Adrenal gland (tissue), 12 donors: ENCODE results near the gene MYH13. TPM values are rescaled to one million over a fixed set of nuclear protein-coding genes. Genes with fewer than 3 reads are reported as not detected.

Source experiments
- DNase-seq, 7 donors: peaks; one replicate each; pipeline ENCODE4 v3.0.0-alpha.2; 2019 to 2020
- H3K27ac ChIP-seq, 5 donors: fragments of 200-600 bp; sonication (generic) in 4 of 5; 1 replicate in 3 of 5; 2 replicates in 2 of 5; pipeline versions ENCODE4 v1.5.1 to v1.8.0; 2016 to 2020; ENCODE audit warnings: mild to moderate bottlenecking in 1 of 5
- H3K27me3 ChIP-seq: fragments of 200-600 bp; 2 replicates; pipeline ENCODE4 v1.8.0; 2021
- H3K36me3 ChIP-seq, 2 donors: fragments of 200-600 bp; replicated peaks in 1 of 2; 1 replicate in 1 of 2; 2 replicates in 1 of 2; pipeline versions ENCODE4 v1.5.1 to v1.8.0; 2018 to 2022
- H3K4me1 ChIP-seq, 2 donors: fragments of 200-600 bp; replicated peaks in 1 of 2; 1 replicate in 1 of 2; 2 replicates in 1 of 2; pipeline versions ENCODE4 v1.5.1 to v1.8.0; 2018 to 2021
- H3K4me3 ChIP-seq, 4 donors: fragments of 200-600 bp; sonication (generic) in 3 of 4; one replicate each; pipeline ENCODE4 v1.5.1; 2016 to 2018
- H3K9me3 ChIP-seq, 3 donors: fragments of 200-600 bp; sonication (generic) in 1 of 3; replicated peaks in 1 of 3; 1 replicate in 2 of 3; 2 replicates in 1 of 3; pipeline versions ENCODE4 v1.5.1 to v1.8.0; 2016 to 2021
- POLR2A ChIP-seq, 2 donors: fragments of 450-650 bp; IDR thresholded peaks; one replicate each; pipeline ENCODE4 v1.6.1; 2017; ENCODE audit warnings: antibody characterized with exemption in 2 of 2, mild to moderate bottlenecking in 2 of 2, moderate library complexity in 1 of 2
- WGBS, 4 donors: extraction: QIAGEN DNeasy Blood & Tissue Kit in 2 of 4; methylation state at CpG; one replicate each; pipeline versions ENCODE4 v1.1.5 to v1.1.7; 2013 to 2017; 5-methylcytosine and 5-hydroxymethylcytosine counted together
- intact Hi-C, 2 donors: fragments of 100-400 bp; cut with DNase I; formaldehyde crosslinking; loops; one replicate each; pipeline versions ENCODE4 v1.14.1 to v1.15.0; 2022 to 2023
- polyA plus RNA-seq, 3 donors: library from polyadenylated mRNA; stranded (reverse); fragments of 200-250 nt in 2 of 3; fragments of 350-450 nt in 1 of 3; fragmentation: Illumina TruSeq in 1 of 3; extraction: RNeasy Lipid Tissue Mini Kit (QIAGEN cat#74804) in 1 of 3; gene quantifications; one replicate each; pipeline ENCODE4 v1.2.3, GENCODE V29; 2013 to 2014
- total RNA-seq, 9 donors: library from RNA; depleted of rRNA in 4 of 9; stranded (reverse); fragments of >200 nt in 4 of 9; fragments of 120-200 nt in 1 of 9; fragmentation: NEBNext Ultra II Directional in 1 of 9; extraction: Animal tissue kit (Norgen Biotek cat#: 25700) in 1 of 9; gene quantifications; one replicate each; pipeline versions ENCODE4 v1.1.0 to v1.2.4, GENCODE V29; 2013 to 2023
- TF ChIP-seq, protein P1 (sequence below), 6 experiments: fragments of 450-650 bp in 4 of 6; fragments of 200-600 bp in 2 of 6; sonication (generic) in 1 of 6; IDR thresholded peaks; 1 replicate in 5 of 6; 2 replicates in 1 of 6; pipeline versions ENCODE4 v1.5.1 to v1.8.0; 2016 to 2021; ENCODE audit warnings: antibody characterized with exemption in 6 of 6, mild to moderate bottlenecking in 2 of 6, moderate library complexity in 1 of 6
- donor health status: healthy with polysubstance abuse.
- donor health status: Bipolar disorder and iron deficiency.
- donor health status: DM: yes; HTN: yes; CAD: no.
- donor health status: DM: no; HTN: no; CAD: no.
- donor health status: DM: no; HTN: no; CAD: no.
- donor health status: DM: yes; HTN: yes; CAD: no.

MYH13 gene
- total and polyA plus RNA-seq, 12 donors, result not detected

DNA sequence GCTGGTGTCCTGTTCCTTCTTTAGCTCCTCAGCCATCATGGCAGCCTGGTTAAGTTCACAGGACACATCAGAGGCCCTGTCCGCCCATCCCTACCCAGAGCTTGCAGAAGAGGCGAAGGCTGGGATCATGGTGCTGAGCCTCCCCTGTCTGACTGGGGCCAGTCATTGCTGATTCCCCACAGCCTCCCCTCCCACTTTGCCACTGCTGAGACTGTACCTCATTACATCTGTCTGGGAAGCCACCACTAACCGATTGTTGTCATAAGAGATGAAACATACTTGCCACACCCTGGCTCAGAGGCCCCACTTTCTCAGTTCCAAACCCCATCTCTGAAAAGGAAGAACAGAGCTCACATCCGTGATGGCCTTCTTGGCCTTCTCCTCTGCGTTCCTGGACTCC, 66.2 kb downstream of the MYH13 start:
- no peak for DNase-seq
- Histone ChIP-seq H3K4me3 (no peak overlapping the region), H3K4me1 (no peaks in the 10 kb centered on the region), H3K9me3 (no peaks in the 10 kb centered on the region), H3K27me3 (no peaks in the 10 kb centered on the region), H3K27ac (no peak overlapping the region), H3K36me3 (no peaks in the 10 kb centered on the region)
- 69 to 91% (median 84%) methylated on average over 5 of the region's 5 CpGs for WGBS, 4 donors
- intact Hi-C loops, result no loop called here
- TF ChIP-seq, protein P1, sequence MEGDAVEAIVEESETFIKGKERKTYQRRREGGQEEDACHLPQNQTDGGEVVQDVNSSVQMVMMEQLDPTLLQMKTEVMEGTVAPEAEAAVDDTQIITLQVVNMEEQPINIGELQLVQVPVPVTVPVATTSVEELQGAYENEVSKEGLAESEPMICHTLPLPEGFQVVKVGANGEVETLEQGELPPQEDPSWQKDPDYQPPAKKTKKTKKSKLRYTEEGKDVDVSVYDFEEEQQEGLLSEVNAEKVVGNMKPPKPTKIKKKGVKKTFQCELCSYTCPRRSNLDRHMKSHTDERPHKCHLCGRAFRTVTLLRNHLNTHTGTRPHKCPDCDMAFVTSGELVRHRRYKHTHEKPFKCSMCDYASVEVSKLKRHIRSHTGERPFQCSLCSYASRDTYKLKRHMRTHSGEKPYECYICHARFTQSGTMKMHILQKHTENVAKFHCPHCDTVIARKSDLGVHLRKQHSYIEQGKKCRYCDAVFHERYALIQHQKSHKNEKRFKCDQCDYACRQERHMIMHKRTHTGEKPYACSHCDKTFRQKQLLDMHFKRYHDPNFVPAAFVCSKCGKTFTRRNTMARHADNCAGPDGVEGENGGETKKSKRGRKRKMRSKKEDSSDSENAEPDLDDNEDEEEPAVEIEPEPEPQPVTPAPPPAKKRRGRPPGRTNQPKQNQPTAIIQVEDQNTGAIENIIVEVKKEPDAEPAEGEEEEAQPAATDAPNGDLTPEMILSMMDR (IDR thresholded peaks at IDR 0.05), result no peak
- TF ChIP-seq POLR2A (IDR thresholded peaks at IDR 0.05), result no peak

DNA sequence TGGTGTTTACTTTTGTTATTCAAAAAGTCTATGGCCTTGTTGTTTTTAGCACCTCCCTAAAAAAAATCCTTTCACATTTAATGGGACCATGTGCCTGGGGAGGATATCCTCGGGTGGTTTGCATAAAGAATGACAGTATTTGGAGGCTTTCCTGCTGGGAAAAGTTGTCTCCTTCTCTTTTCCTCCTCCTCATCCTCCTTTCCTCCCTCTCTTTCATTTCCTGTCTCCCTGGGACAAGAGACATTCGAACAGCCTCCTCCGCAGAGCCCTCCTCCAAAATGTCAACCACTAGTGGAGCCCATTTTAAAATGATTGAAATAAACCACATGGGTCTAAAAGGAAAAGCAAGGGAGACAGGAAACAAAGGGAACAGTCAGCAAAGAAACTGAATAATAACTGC, 67.4 kb downstream of the MYH13 start:
- DNase-seq, result no peak
- H3K27me3 ChIP-seq, result no peaks in the 10 kb centered on the region
- H3K4me1 ChIP-seq, result no peaks in the 10 kb centered on the region
- 54 to 60% (median 56%) methylated on average over 3 of the region's 3 CpGs for WGBS, 4 donors
- intact Hi-C loops, result no loop called here
- no peak overlapping the region for H3K4me3 ChIP-seq
- TF ChIP-seq POLR2A (IDR thresholded peaks at IDR 0.05), result no peak
- TF ChIP-seq, protein P1 (IDR thresholded peaks at IDR 0.05), result no peak
- no peak overlapping the region for H3K27ac ChIP-seq
- H3K9me3 ChIP-seq, result no peaks in the 10 kb centered on the region
- H3K36me3 ChIP-seq, result no peaks in the 10 kb centered on the region

DNA sequence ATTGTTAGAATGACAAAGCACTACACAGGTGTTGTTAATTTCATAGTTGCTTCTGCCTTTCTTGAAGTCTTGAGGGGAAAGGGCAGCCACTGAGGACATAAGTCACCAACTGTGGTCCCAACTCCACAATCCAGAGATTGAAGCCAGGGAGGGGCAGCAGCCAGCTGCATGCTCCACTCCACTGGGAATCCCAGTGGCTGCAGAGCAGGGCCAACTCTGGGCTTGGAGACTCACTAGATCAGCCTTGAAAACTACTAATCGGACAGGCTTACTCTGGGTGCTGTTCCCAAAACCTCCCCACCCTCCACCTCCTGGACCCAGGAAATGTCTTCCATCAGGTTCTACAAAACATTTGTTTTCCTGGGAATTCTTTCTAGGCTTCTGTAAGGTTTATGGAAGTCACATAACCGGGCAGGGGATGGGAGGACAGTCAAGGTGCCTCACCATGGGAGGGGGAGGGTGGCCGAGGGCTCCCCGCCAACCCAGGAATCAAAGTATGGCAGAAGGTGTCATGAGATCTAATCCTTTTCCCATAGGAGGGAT, 68.0 kb downstream of the MYH13 start:
- Histone ChIP-seq H3K4me1 (no peaks in the 10 kb centered on the region), H3K4me3 (no peak overlapping the region), H3K27ac (no peak overlapping the region), H3K36me3 (no peaks in the 10 kb centered on the region), H3K9me3 (no peaks in the 10 kb centered on the region), H3K27me3 (no peaks in the 10 kb centered on the region)
- DNase-seq, result no peak
- intact Hi-C loops, result no loop called here
- 71 to 82% (median 75%) methylated on average over 4 of the region's 4 CpGs for whole genome bisulfite sequencing, 4 donors
- TF ChIP-seq, protein P1 (IDR thresholded peaks at IDR 0.05), result no peak
- TF ChIP-seq POLR2A (IDR thresholded peaks at IDR 0.05), result no peak

DNA sequence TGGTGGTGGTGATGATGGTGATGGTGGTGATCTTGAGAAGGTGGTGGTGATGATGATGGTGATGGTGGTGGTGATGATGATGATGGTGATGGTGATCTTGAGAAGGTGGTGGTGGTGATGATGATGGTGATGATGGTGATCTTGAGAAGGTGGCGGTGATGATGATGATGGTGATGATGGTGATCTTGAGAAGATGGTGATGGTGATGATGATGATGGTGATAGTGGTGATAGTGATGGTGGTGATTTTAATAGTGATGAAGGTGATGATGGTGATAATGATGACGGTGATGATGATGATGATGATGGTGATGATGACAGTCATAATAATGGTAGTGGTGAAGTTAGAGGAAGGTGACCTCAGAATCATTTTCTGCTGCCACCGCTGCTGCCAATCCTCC, 75.1 kb downstream of the MYH13 start:
- no peaks in the 10 kb centered on the region for H3K9me3 ChIP-seq
- no peaks in the 10 kb centered on the region for H3K4me1 ChIP-seq
- no peak for DNase-seq
- intact Hi-C loops, result no loop called here
- TF ChIP-seq POLR2A (IDR thresholded peaks at IDR 0.05), result no peak
- TF ChIP-seq, protein P1 (IDR thresholded peaks at IDR 0.05), result no peak
- H3K4me3 ChIP-seq, result no peak overlapping the region
- H3K36me3 ChIP-seq, result no peaks in the 10 kb centered on the region
- H3K27me3 ChIP-seq, result no peaks in the 10 kb centered on the region
- no peak overlapping the region for H3K27ac ChIP-seq
- WGBS, 4 donors, result 89 to 96% (median 93%) methylated on average over 3 of the region's 3 CpGs
